GM10266 (cell line): ENCODE measurements around the gene ATP6V1C2.

Source experiments
- DNase-seq: peaks from one replicate; pipeline ENCODE4 v3.0.0; 2012; ENCODE audit errors: extremely low spot score
- TF ChIP-seq, protein P1 (sequence below): IDR thresholded peaks from 2 replicates; pipeline ENCODE4 v1.5.1; 2012; ENCODE audit warnings: mild to moderate bottlenecking, low read depth; ENCODE audit not compliant: control insufficient read depth, insufficient read depth; ENCODE audit errors: missing control alignments

ATP6V1C2 gene

DNA sequence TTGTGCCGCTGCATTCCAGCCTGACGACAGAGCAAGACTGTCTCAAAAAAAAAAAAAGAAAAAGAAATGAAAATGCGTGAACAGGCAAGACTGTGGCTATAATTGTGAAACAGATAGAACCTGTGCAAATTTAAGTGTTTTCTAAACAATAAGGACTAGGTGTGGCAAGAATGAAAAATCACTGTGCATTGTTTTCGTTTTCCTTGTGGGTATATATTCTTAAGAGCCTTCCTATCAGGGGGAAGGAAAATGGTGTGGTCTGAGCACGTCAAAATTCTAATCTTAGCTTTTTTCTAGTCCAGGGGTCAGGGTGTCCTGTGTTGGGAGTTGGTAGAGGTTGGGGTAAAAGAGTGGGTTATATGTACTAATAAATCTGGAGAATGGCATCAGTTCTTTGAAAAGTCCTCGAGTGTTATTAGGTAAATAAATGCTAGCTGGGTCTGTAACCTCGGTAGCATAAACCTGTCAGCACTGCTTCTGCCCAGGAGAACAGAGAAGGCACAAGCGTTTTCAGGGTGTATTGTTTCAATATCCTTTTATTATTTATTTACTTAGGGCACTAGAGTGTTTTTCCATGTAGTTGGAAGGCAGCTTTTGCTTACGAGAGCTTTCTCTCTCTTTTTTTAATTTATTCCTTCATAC is 11.6 kb downstream of the ATP6V1C2 start:
- TF ChIP-seq, protein P1, sequence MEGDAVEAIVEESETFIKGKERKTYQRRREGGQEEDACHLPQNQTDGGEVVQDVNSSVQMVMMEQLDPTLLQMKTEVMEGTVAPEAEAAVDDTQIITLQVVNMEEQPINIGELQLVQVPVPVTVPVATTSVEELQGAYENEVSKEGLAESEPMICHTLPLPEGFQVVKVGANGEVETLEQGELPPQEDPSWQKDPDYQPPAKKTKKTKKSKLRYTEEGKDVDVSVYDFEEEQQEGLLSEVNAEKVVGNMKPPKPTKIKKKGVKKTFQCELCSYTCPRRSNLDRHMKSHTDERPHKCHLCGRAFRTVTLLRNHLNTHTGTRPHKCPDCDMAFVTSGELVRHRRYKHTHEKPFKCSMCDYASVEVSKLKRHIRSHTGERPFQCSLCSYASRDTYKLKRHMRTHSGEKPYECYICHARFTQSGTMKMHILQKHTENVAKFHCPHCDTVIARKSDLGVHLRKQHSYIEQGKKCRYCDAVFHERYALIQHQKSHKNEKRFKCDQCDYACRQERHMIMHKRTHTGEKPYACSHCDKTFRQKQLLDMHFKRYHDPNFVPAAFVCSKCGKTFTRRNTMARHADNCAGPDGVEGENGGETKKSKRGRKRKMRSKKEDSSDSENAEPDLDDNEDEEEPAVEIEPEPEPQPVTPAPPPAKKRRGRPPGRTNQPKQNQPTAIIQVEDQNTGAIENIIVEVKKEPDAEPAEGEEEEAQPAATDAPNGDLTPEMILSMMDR = no peak
- no peak for DNase-seq

DNA sequence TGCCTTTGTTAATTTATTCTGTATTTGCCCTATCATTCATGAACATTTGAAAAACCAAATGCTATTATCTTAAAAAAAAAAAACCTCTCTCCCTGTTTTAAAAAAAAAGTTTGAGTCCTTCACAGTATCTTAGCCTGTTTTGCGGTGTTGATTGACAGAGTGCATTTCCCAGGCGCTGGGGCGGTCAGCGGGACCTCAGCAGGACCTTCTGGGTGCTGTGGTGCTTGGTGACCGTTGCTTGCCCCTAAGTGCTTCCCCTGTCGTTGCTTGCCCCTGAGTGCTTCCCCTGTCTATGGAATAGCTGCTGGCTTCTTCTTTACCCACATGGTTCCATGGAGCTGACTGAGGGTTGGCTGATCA is 12.1 kb downstream of the ATP6V1C2 start:
- TF ChIP-seq, protein P1 = no peak
- DNase-seq = no peak

DNA sequence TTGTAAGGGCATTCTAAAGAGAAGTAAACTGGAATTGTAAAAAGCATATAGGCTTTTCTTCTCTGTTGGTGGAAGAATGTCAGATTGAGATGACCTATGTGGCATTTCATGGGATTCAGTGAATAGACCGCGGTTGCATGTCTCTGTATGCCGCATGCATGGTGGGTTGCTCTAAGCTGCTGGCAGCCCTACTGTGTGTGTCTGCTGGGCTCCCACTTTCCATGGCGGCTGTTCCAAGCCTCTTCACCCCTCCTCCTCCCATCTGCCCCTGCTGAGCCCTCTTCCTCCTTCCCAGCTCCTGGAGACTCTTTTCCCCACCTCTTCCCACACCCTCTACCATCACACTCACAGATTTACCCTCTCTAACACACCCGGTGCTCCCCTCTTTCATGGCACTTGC is 12.6 kb downstream of the ATP6V1C2 start:
- DNase-seq = no peak
- TF ChIP-seq, protein P1 = no peak

DNA sequence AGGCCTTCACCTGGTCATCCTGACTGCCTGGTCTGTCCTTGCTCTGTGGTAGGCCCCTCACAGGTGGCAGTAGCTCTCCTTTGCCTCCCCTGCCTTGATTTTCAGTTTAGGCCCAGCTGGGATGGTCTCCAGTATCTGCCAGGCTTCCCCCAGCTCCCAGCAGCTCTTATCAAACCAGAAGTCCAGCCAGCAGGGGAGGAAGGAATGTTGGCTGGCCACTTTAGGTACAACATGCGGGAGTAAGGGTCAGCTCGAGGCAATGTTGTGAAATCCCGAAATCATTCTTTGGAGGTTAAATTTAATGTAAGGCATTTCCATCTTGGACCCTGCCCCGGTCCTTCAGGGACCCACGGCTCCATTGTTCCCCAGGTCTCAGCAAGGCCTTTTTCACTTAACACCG is 16.8 kb downstream of the ATP6V1C2 start:
- no peak for DNase-seq
- TF ChIP-seq, protein P1 = no peak

DNA sequence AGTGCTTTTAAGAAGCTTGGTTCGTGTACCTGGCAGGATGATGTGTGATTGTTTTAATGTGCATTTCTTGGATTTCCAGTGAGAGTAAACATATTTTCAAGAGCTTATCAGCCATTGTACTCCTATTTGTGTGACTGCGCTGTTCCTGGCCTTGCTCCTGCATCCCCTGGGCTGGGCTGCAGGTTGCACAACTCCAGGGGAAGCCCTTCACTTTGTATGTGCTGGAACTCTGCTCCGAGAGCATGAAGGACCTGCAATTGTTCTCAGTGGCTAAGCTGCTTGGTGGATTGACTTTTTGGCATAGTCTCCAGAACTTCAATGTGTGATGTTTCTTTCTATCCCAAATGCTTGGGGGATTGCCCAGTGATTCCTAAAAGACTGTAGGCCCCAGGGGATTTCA is 18.8 kb downstream of the ATP6V1C2 start:
- DNase-seq = no peak
- TF ChIP-seq, protein P1 = no peak

DNA sequence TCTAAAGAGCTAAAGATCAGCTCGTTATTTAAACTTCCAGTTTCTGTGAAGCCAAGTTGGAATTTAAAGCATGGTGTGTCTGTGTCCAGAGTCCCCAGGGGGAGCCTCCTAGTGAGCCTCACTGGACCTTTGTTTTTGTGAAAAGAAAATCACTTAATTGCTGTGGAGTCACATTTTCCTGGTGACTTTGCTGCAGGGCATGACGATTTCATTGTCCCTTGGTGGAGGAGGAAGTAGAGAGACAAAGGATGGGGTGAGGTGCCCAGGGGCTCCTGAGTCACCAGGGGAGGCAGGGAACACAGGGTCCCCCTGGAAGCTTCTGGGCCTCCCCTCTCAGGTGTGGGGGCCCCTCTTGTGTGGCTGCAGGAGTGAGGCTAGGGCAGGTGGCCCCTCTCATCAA is 19.7 kb downstream of the ATP6V1C2 start:
- TF ChIP-seq, protein P1 = no peak
- DNase-seq = no peak

DNA sequence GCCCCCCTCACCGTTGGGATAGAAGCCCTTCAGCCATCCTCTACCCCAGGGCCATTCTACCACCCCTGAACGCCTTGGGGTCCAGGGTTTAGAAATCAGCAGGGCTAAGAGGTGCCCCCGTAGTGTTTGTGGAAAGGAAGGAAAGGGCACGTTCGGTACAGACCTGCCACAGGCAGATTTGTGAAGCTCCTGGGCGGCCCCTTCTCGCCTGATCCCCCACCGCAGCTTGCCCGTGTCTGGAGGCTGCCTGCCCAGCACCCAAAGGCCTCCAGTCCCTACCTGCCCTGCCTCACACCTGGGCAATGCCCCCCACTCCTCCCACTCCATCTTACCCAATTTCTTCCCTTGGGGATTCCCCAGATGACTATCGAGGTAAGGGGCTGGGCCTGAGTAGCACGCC is 21.2 kb downstream of the ATP6V1C2 start:
- TF ChIP-seq, protein P1 = no peak
- no peak for DNase-seq
